ENCODE measurements around the gene OXA1L. TPM values are rescaled to one million over a fixed set of nuclear protein-coding genes. Genes with fewer than 3 reads are reported as not detected.
"Not testable (repeated sequence)": the region's sequence is repeated elsewhere in the genome, so short reads cannot be mapped to it uniquely, and the experiment has no call there.

OXA1L gene
- total RNA-seq: 114 and 122 TPM in 2 replicates
- long read RNA-seq, transcript OXA1L-201 (10 exons, 1,719 nt): major isoform, 302 of 346 reads
- long read RNA-seq, partial matches to known transcripts: 15 of 346 reads
- long read RNA-seq, other reads (novel, unspliced or antisense): 28 of 346 reads

GRCh38 chr14:22766457-22767322 lies at the start of gene OXA1L:
OXA1L (plus strand) TSS chr14:22766688; CDS start chr14:22766702, 14 bp downstream.
- peak; percentile 99 for DNase-seq (ENCODE audit: extremely low spot score, unreplicated experiment)
- Mint-ChIP-seq H3K27ac (ENCODE audit: unreplicated experiment) (peak within 1 kb of the TSS; percentile 95), H3K4me3 (ENCODE audit: unreplicated experiment) (peak within 1 kb of the TSS; percentile 86), H3K27me3 (ENCODE audit: unreplicated experiment) (no peaks in the 10 kb centered on the region), H3K4me1 (ENCODE audit: unreplicated experiment) (peaks cover 30% of the 10 kb centered on the region), H3K36me3 (ENCODE audit: unreplicated experiment) (peaks cover 39% of the 10 kb centered on the region), H3K9me3 (ENCODE audit: unreplicated experiment) (peaks cover 17% of the 10 kb centered on the region)
- TF ChIP-seq CTCF (IDR thresholded peaks at IDR 0.05): no peak

- H3K4me3 Mint-ChIP-seq (ENCODE audit: unreplicated experiment): no peak overlapping the region
- H3K36me3 Mint-ChIP-seq (ENCODE audit: unreplicated experiment): no peaks in the 10 kb centered on the region
- TF ChIP-seq CTCF (IDR thresholded peaks at IDR 0.05): no peak
- peaks cover 2% of the 10 kb centered on the region for H3K4me1 Mint-ChIP-seq (ENCODE audit: unreplicated experiment)
- peaks cover 45% of the 10 kb centered on the region for H3K27me3 Mint-ChIP-seq (ENCODE audit: unreplicated experiment)
- no peak for DNase-seq (ENCODE audit: extremely low spot score, unreplicated experiment)
- no peaks in the 10 kb centered on the region for H3K9me3 Mint-ChIP-seq (ENCODE audit: unreplicated experiment)
- no peak overlapping the region for H3K27ac Mint-ChIP-seq (ENCODE audit: unreplicated experiment)
Measured at GRCh38 chr14:22718091-22718490, 48.4 kb upstream of the OXA1L start.

GRCh38 chr14:22721213-22721612 lies 45.3 kb upstream of the OXA1L start:
- H3K27ac Mint-ChIP-seq (ENCODE audit: unreplicated experiment): no peak overlapping the region
- H3K4me3 Mint-ChIP-seq (ENCODE audit: unreplicated experiment): no peak overlapping the region
- peaks cover 54% of the 10 kb centered on the region for H3K27me3 Mint-ChIP-seq (ENCODE audit: unreplicated experiment)
- DNase-seq (ENCODE audit: extremely low spot score, unreplicated experiment): no peak
- no peaks in the 10 kb centered on the region for H3K9me3 Mint-ChIP-seq (ENCODE audit: unreplicated experiment)
- no peak for TF ChIP-seq CTCF (IDR thresholded peaks at IDR 0.05)
- no peaks in the 10 kb centered on the region for H3K4me1 Mint-ChIP-seq (ENCODE audit: unreplicated experiment)
- H3K36me3 Mint-ChIP-seq (ENCODE audit: unreplicated experiment): no peaks in the 10 kb centered on the region

GRCh38 chr14:22723815-22724214 lies 42.7 kb upstream of the OXA1L start:
- Mint-ChIP-seq H3K9me3 (ENCODE audit: unreplicated experiment) (no peaks in the 10 kb centered on the region), H3K27ac (ENCODE audit: unreplicated experiment) (no peak overlapping the region), H3K4me1 (ENCODE audit: unreplicated experiment) (no peaks in the 10 kb centered on the region), H3K4me3 (ENCODE audit: unreplicated experiment) (no peak overlapping the region), H3K36me3 (ENCODE audit: unreplicated experiment) (no peaks in the 10 kb centered on the region), H3K27me3 (ENCODE audit: unreplicated experiment) (peaks cover 32% of the 10 kb centered on the region)
- DNase-seq (ENCODE audit: extremely low spot score, unreplicated experiment): no peak
- no peak for TF ChIP-seq CTCF (IDR thresholded peaks at IDR 0.05)

- H3K4me3 Mint-ChIP-seq (ENCODE audit: unreplicated experiment); H3K4me1 Mint-ChIP-seq (ENCODE audit: unreplicated experiment); H3K36me3 Mint-ChIP-seq (ENCODE audit: unreplicated experiment); H3K9me3 Mint-ChIP-seq (ENCODE audit: unreplicated experiment); DNase-seq (ENCODE audit: extremely low spot score, unreplicated experiment); H3K27ac Mint-ChIP-seq (ENCODE audit: unreplicated experiment): not testable (repeated sequence)
- peaks cover 27% of the 10 kb centered on the region for H3K27me3 Mint-ChIP-seq (ENCODE audit: unreplicated experiment)
Measured at GRCh38 chr14:22724847-22725246, 41.6 kb upstream of the OXA1L start.

GRCh38 chr14:22725374-22725773 lies 41.1 kb upstream of the OXA1L start:
- not testable (repeated sequence) for H3K9me3 Mint-ChIP-seq (ENCODE audit: unreplicated experiment); DNase-seq (ENCODE audit: extremely low spot score, unreplicated experiment); H3K36me3 Mint-ChIP-seq (ENCODE audit: unreplicated experiment); H3K27ac Mint-ChIP-seq (ENCODE audit: unreplicated experiment); H3K4me3 Mint-ChIP-seq (ENCODE audit: unreplicated experiment); H3K4me1 Mint-ChIP-seq (ENCODE audit: unreplicated experiment)
- H3K27me3 Mint-ChIP-seq (ENCODE audit: unreplicated experiment): peaks cover 24% of the 10 kb centered on the region
